GM10266 (cell line): Measurements from ENCODE around the gene SNTG2.
"Not testable (repeated sequence)": the region's sequence is repeated elsewhere in the genome, so short reads cannot be mapped to it uniquely, and the experiment has no call there.

Source experiments
- DNase-seq: peaks from one replicate; pipeline ENCODE4 v3.0.0; 2012; ENCODE audit errors: extremely low spot score
- CTCF ChIP-seq: IDR thresholded peaks from 2 replicates; pipeline ENCODE4 v1.5.1; 2012; ENCODE audit warnings: mild to moderate bottlenecking, low read depth; ENCODE audit not compliant: control insufficient read depth, insufficient read depth; ENCODE audit errors: missing control alignments

Gene SNTG2

GRCh38 chr2:1378456-1379150 is 428.0 kb downstream of the SNTG2 start:
- TF ChIP-seq CTCF, result no peak
- no peak for DNase-seq

GRCh38 chr2:1381644-1382043 is 431.0 kb downstream of the SNTG2 start:
- DNase-seq, result no peak
- no peak for TF ChIP-seq CTCF

- DNase-seq, result not testable (repeated sequence)
Observed at GRCh38 chr2:1387954-1388725, 437.5 kb downstream of the SNTG2 start.

GRCh38 chr2:1390118-1390517 is 439.5 kb downstream of the SNTG2 start:
- DNase-seq, result not testable (repeated sequence)

- DNase-seq, result no peak
- TF ChIP-seq CTCF, result no peak
Observed at GRCh38 chr2:1393321-1393720, 442.7 kb downstream of the SNTG2 start.

- no peak for DNase-seq
- no peak for TF ChIP-seq CTCF
Observed at GRCh38 chr2:1394709-1395408, 444.2 kb downstream of the SNTG2 start.

- no peak for DNase-seq
- TF ChIP-seq CTCF, result no peak
Observed at GRCh38 chr2:1397350-1397749, 446.7 kb downstream of the SNTG2 start.

GRCh38 chr2:1398191-1398590 is 447.5 kb downstream of the SNTG2 start:
- DNase-seq, result no peak

More at GRCh38 chr2:1398191-1398590, 447.5 kb downstream of the SNTG2 start:
- TF ChIP-seq CTCF, result no peak
